Right cardiac atrium (tissue), 5 donors: ENCODE measurements around the gene SYNJ2BP. TPM values are rescaled to one million over a fixed set of nuclear protein-coding genes. Genes with fewer than 3 reads are reported as not detected.

Experiments used
- ATAC-seq, 2 donors: fragments of 200-7000 bp; cut with Tn5 transposase; one replicate each; pipeline versions ENCODE4 v1.8.0 to v1.9.1; 2020; ENCODE audit warnings: moderate library complexity in 2 of 2, mild to moderate bottlenecking in 1 of 2
- DNase-seq, 3 donors: peaks; one replicate each; pipeline ENCODE4 v3.0.0-alpha.2; 2020
- H3K27ac ChIP-seq: one replicate; pipeline ENCODE4 v1.5.1; 2013; ENCODE audit warnings: mild to moderate bottlenecking, low read length, control low read depth, moderate library complexity
- H3K27me3 ChIP-seq: one replicate; pipeline ENCODE4 v1.6.1; 2013; ENCODE audit not compliant: control insufficient read depth, insufficient read depth
- H3K4me1 ChIP-seq: one replicate; pipeline ENCODE4 v1.6.1; 2013; ENCODE audit warnings: low read length; ENCODE audit not compliant: control insufficient read depth, insufficient read depth
- H3K4me3 ChIP-seq: one replicate; pipeline ENCODE4 v1.5.1; 2013; ENCODE audit warnings: low read length, control low read depth
- H3K9me3 ChIP-seq: one replicate; pipeline ENCODE4 v1.6.1; 2013; ENCODE audit warnings: low read length; ENCODE audit not compliant: control insufficient read depth
- WGBS: extraction: QIAGEN DNeasy Blood & Tissue Kit; methylation state at CpG from one replicate; pipeline ENCODE4 v1.1.7; 2013; 5-methylcytosine and 5-hydroxymethylcytosine counted together
- intact Hi-C, 4 donors: fragments of 100-400 bp; cut with DNase I; formaldehyde crosslinking; loops; one replicate each; pipeline versions ENCODE4 v1.11.0 to v1.14.0; 2022 to 2023
- polyA plus RNA-seq: library from polyadenylated mRNA; stranded (reverse); fragments of 200-250 nt; gene quantifications from one replicate; pipeline ENCODE4 v1.2.3, GENCODE V29; 2013
- total RNA-seq, 4 donors: library from RNA; stranded (reverse); fragmentation: NEBNext Ultra II Directional; extraction: Animal tissue kit (Norgen Biotek cat#: 25700); gene quantifications; one replicate each; pipeline ENCODE4 v1.2.1, GENCODE V29; 2021
- donor health status: healthy with polysubstance abuse.
- donor health status: DM: no; HTN: yes; CAD: no.
- donor health status: DM: no; HTN: no; CAD: no.
- donor health status: DM: no; HTN: yes; CAD: no; lungs with severe emphysema.
- donor health status: DM: yes; HTN: yes; CAD: no.

The SYNJ2BP gene
- total and polyA plus RNA-seq, 5 donors: 17.9 to 51.6 (median 44.3) TPM

DNA sequence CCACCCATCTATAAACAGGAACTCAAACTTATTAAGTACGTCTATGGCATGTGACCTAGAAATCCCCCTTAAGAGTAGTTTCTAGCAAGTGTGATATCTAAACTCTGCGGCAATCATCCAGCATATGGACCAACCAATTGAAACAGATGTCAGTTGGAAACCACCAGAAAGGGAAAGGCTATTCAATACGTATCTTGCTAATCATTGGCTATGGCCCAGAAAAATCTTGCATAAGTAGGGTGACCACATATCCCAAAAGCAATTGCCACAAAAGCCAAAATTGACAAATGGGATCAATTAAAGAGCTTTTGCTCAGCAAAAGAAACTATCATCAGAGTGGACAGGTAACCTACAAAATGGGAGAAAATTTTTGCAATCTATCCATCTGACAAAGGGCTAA, 24.2 kb downstream of the SYNJ2BP start:
- H3K4me3 ChIP-seq: no peak overlapping the region
- H3K27ac ChIP-seq: no peak overlapping the region
- intact Hi-C loops: no loop called here
- no peak for DNase-seq
- WGBS: 60% methylated on average over 3 of the region's 3 CpGs
- H3K27me3 ChIP-seq: no peaks in the 10 kb centered on the region
- H3K4me1 ChIP-seq: no peaks in the 10 kb centered on the region
- H3K9me3 ChIP-seq: no peaks in the 10 kb centered on the region
- no peak for ATAC-seq

DNA sequence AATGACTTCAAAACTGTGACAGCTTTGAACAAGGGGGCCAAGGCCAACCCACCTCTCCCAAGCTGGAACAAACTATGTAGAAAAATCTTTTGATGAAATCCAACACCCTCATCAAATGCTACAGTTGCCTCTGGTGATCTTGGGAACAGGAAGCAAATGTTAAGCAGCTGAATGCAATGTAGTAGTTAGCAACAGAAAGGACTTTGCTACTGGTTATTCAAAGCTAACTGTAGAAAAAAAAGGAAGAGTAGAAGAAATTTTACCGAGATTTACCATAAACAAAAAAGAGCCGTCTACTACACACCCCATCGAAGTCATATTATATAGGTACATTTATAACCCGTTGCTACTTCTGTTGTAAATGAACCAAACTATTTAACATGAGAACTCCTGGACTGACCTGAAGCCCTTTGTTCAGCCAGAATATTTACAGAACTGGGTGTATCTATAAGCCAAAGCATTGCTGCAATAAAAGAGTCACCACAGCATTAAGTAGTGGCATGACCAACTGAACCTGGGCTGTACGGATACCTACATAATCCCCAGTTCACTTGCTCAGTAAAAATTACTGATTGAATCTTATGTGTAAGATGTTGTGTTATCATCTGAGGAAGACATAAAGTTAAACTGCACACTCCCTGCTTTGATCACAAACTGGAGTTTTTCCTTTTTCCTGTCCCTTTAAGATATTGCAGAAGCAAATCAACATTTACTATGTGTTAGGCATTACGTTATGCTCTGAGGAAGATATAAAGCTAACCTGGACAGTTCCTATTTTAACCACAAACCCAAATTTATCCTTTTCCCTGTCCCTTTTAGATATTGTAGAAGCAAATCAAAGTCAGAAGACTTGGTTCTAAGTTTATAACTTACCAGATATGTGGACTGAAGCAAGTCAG, 25.1 kb downstream of the SYNJ2BP start:
- H3K4me1 ChIP-seq: no peaks in the 10 kb centered on the region
- no peaks in the 10 kb centered on the region for H3K27me3 ChIP-seq
- H3K9me3 ChIP-seq: no peaks in the 10 kb centered on the region
- no peak overlapping the region for H3K4me3 ChIP-seq
- WGBS: 94% methylated on average over 6 of the region's 6 CpGs
- intact Hi-C loops: no loop called here
- ATAC-seq (no peak), DNase-seq (no peak)
- H3K27ac ChIP-seq: no peak overlapping the region

DNA sequence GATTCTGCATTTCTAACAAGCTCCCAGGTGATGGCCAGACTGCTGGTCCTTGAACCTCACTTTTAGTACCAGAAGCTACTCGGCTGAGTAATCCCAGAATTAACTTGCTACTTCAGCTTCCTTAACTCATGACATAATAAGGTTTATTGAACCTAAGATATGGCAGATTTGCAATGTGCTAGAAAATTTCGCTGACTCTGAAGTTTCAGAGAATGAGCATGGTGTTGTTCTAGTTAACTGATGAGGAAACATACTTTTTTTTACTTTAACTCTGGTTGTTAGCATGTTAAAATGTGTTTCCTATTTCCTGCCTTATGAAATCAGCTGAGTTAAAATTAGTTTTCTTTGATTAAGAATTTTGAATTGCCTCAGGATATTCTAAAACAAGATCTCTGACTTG, 34.4 kb downstream of the SYNJ2BP start:
- ATAC-seq: no peak
- Histone ChIP-seq H3K4me1 (no peaks in the 10 kb centered on the region), H3K9me3 (no peaks in the 10 kb centered on the region), H3K27ac (no peak overlapping the region), H3K4me3 (no peak overlapping the region), H3K27me3 (no peaks in the 10 kb centered on the region)
- intact Hi-C loops: no loop called here
- WGBS: 87% methylated on average over 2 of the region's 2 CpGs
- DNase-seq: no peak

DNA sequence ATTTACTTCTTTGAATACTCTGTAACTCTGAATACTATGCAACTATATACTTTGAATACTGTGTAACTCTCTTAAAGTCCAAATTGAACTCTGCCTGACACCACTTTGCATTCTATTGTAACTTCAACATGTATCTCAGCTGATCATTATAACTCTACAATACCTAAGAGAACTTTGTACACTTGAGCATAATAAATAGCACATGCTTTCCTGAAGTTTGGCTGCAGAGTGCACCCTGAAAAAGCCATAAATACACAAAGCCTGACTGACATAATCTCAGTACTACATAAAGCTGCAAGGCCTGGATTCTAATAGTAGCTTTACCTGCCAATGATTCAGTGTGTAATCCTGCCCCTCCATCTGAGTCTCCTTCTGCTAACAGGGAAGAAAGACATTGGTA, 36.1 kb downstream of the SYNJ2BP start:
- Histone ChIP-seq H3K9me3 (no peaks in the 10 kb centered on the region), H3K27me3 (no peaks in the 10 kb centered on the region), H3K4me3 (no peak overlapping the region), H3K4me1 (no peaks in the 10 kb centered on the region), H3K27ac (no peak overlapping the region)
- ATAC-seq (no peak), DNase-seq (no peak)
- intact Hi-C loops: no loop called here

DNA sequence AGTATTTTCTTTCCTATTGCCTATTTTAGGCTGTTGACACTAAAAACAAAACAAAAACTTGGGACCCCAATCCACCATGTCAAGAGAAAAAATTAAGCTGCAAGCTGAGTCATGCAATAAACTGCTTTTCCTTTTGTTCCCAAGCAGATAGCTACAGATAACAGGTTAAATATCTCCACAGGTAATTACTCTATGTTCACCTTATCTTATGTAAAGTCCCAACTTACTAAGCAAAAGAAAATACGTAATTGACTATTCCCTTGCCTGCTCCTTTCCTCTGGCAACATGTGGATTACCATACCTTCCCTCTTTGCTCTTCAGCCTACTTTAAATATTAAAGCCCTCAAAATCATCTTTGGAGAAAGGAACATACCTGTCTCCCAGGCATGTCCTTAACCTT, 38.2 kb downstream of the SYNJ2BP start:
- no peak for ATAC-seq
- Histone ChIP-seq H3K4me3 (no peak overlapping the region), H3K4me1 (no peaks in the 10 kb centered on the region), H3K9me3 (no peaks in the 10 kb centered on the region), H3K27me3 (no peaks in the 10 kb centered on the region), H3K27ac (no peak overlapping the region)
- intact Hi-C loops: no loop called here
- DNase-seq: no peak
- 97% methylated on average over 1 of the region's 1 CpG for WGBS

Other genes starting within 250 kb of the SYNJ2BP start
- gene SLC8A3, start 228.1 kb downstream of the SYNJ2BP start, total RNA-seq: under 1 TPM in 3 of 4 donors, not detected in 1; 0.06 to 0.28 (median 0.09) TPM
- gene SLC8A3, start 228.1 kb downstream of the SYNJ2BP start, polyA plus RNA-seq: 0.07 TPM
- gene COX16, start 57.4 kb downstream of the SYNJ2BP start, total RNA-seq: 10 to 100 TPM; 25.3 to 32.7 (median 28.7) TPM
- gene COX16, start 57.4 kb downstream of the SYNJ2BP start, polyA plus RNA-seq: 54.9 TPM
- under 1 TPM in 3 of 4 donors, not detected in 1; 0.32 to 0.37 (median 0.34) TPM for gene ADAM21, start 35.1 kb upstream of the SYNJ2BP start, total RNA-seq
- gene ADAM21, start 35.1 kb upstream of the SYNJ2BP start, polyA plus RNA-seq: 0.29 TPM
- gene ADAM20, start 117.9 kb upstream of the SYNJ2BP start, total RNA-seq: 1 to 10 TPM in 1 of 4 donors, under 1 TPM in 3; 0.42 to 1.0 (median 0.54) TPM
- gene ADAM20, start 117.9 kb upstream of the SYNJ2BP start, polyA plus RNA-seq: 0.16 TPM
- gene MED6, start 183.6 kb upstream of the SYNJ2BP start, total RNA-seq: 10 to 100 TPM; 18.4 to 21.2 (median 20.9) TPM
- 14.1 TPM for gene MED6, start 183.6 kb upstream of the SYNJ2BP start, polyA plus RNA-seq
- gene TTC9, start 224.8 kb upstream of the SYNJ2BP start, total RNA-seq: 1 to 10 TPM; 1.7 to 4.7 (median 2.7) TPM
- 0.95 TPM for gene TTC9, start 224.8 kb upstream of the SYNJ2BP start, polyA plus RNA-seq